Keratinocyte (primary cell): ENCODE results near the gene GRIA1. TPM values are rescaled to one million over a fixed set of nuclear protein-coding genes. Genes with fewer than 3 reads are reported as not detected.

ENCODE experiments used
- DNase-seq: peaks from one replicate; pipeline ENCODE4 v3.0.0-alpha.2; 2011; ENCODE audit warnings: low read depth, missing footprints, low spot score
- FAIRE-seq: peaks from 2 replicates; lab custom pipeline; 2011; peaks lifted over from hg19 to GRCh38; lab: Jason Lieb, UNC
- H2AFZ ChIP-seq: 2 replicates; pipeline ENCODE4 v1.6.0; 2012; ENCODE audit warnings: low read length, control low read depth, inconsistent platforms; ENCODE audit not compliant: control insufficient read depth
- H3K27ac ChIP-seq: 2 replicates; pipeline ENCODE4 v1.5.1; 2011; ENCODE audit warnings: low read length; ENCODE audit not compliant: control insufficient read depth, insufficient read depth
- H3K27me3 ChIP-seq: 3 replicates; pipeline ENCODE4 v1.6.0; 2011; ENCODE audit warnings: low read length; ENCODE audit not compliant: control insufficient read depth, insufficient read depth; ENCODE audit errors: extremely low read depth
- H3K36me3 ChIP-seq, 2 experiments: 2 replicates in 1 of 2; 3 replicates in 1 of 2; pipeline ENCODE4 v1.5.1; 2011; ENCODE audit warnings: low read length in 2 of 2, mild to moderate bottlenecking in 1 of 2; ENCODE audit not compliant: control insufficient read depth in 2 of 2, insufficient read depth in 2 of 2; ENCODE audit errors: extremely low read depth in 1 of 2
- H3K4me1 ChIP-seq: 3 replicates; pipeline ENCODE4 v1.5.1; 2011; ENCODE audit warnings: low read length; ENCODE audit not compliant: control insufficient read depth, insufficient read depth; ENCODE audit errors: extremely low read depth
- H3K4me2 ChIP-seq: 3 replicates; pipeline ENCODE4 v1.6.0; 2011; ENCODE audit warnings: low read depth, low read length; ENCODE audit not compliant: control insufficient read depth, insufficient read depth; ENCODE audit errors: extremely low read depth
- H3K4me3 ChIP-seq, 3 experiments: fragments of 200-600 bp in 1 of 3; sonication (generic) in 1 of 3; 2 replicates in 2 of 3; 3 replicates in 1 of 3; pipeline ENCODE4 v1.5.1; 2011 to 2016; ENCODE audit warnings: low read length in 3 of 3, mild to moderate bottlenecking in 3 of 3, control low read depth in 2 of 3, inconsistent platforms in 1 of 3, low read depth in 1 of 3, mixed read lengths in 1 of 3, mixed run types in 1 of 3, moderate library complexity in 1 of 3; ENCODE audit not compliant: control insufficient read depth in 2 of 3, insufficient read depth in 2 of 3; ENCODE audit errors: extremely low read depth in 1 of 3
- H3K79me2 ChIP-seq: 2 replicates; pipeline ENCODE4 v1.6.0; 2012; ENCODE audit warnings: low read length; ENCODE audit not compliant: control insufficient read depth, insufficient read depth
- H3K9ac ChIP-seq: 3 replicates; pipeline ENCODE4 v1.6.0; 2011; ENCODE audit warnings: low read length; ENCODE audit not compliant: control insufficient read depth, insufficient read depth; ENCODE audit errors: extremely low read depth
- H3K9me1 ChIP-seq: 3 replicates; pipeline ENCODE4 v1.6.0; 2011; ENCODE audit warnings: low read length; ENCODE audit not compliant: control insufficient read depth, insufficient read depth; ENCODE audit errors: extremely low read depth
- H3K9me3 ChIP-seq: 2 replicates; pipeline ENCODE4 v1.5.1; 2012; ENCODE audit warnings: low read depth, low read length; ENCODE audit not compliant: control insufficient read depth
- H4K20me1 ChIP-seq: 3 replicates; pipeline ENCODE4 v1.6.0; 2011; ENCODE audit warnings: low read length; ENCODE audit not compliant: control insufficient read depth, insufficient read depth; ENCODE audit errors: extremely low read depth
- CTCF ChIP-seq, 3 experiments: IDR thresholded peaks in 1 of 3; conservative IDR thresholded peaks in 1 of 3; optimal IDR thresholded peaks in 1 of 3; 2 replicates in 2 of 3; 3 replicates in 1 of 3; pipeline versions ENCODE3 to v1.5.1; 2011; ENCODE audit warnings: low read length in 3 of 3, mild to moderate bottlenecking in 3 of 3, moderate library complexity in 2 of 3, control low read depth in 1 of 3, inconsistent platforms in 1 of 3; ENCODE audit not compliant: insufficient read depth in 2 of 3; ENCODE audit errors: extremely low read depth in 1 of 3
- EZH2 ChIP-seq: IDR thresholded peaks from one replicate; pipeline ENCODE4 v1.6.1; 2012; ENCODE audit warnings: inconsistent platforms, mild to moderate bottlenecking, low read length, moderate library complexity
- dilution Hi-C: fragments of 300-500 bp; cut with MboI; formaldehyde crosslinking; loops from one replicate; pipeline ENCODE4 v1.7.0; 2020; ENCODE audit warnings: low sequenced_read_pairs; ENCODE audit not compliant: extremely low pct_ligation_motif_present
- polyA plus RNA-seq, 5 experiments: library from polyadenylated mRNA; depleted of rRNA in 3 of 5; stranded (reverse) in 3 of 5; stranded (forward) in 1 of 5; unstranded in 1 of 5; fragments of >200 nt; gene quantifications; 1 replicate in 1 of 5; 2 replicates in 3 of 5; 3 replicates in 1 of 5; pipeline versions ENCODE4 v1.2.1 to v1.2.3, GENCODE V29; 2011 to 2012; ENCODE audit warnings: missing spikeins in 2 of 5, low read depth in 1 of 5, low replicate concordance in 1 of 5

Gene GRIA1
- polyA plus RNA-seq, 1 donor (not counting 4 experiments of a cell fraction or from before 2014, with no cell fraction given): not detected

GRCh38 chr5:153523831-153524230 is 33.4 kb downstream of the GRIA1 start:
- no peak for TF ChIP-seq CTCF (optimal IDR thresholded peaks at IDR 0.05 in 1 of 3, IDR thresholded peaks at IDR 0.05 in 1 of 3, conservative IDR thresholded peaks at IDR 0.05 in 1 of 3; ENCODE audit: extremely low read depth in 1 of 3, insufficient read depth in 2 of 3, low read length in 3 of 3)
- no peak for TF ChIP-seq EZH2
- Histone ChIP-seq H3K9me3 (no peaks in the 10 kb centered on the region), H3K9me1 (no peaks in the 10 kb centered on the region), H3K27me3 (no peaks in the 10 kb centered on the region), H4K20me1 (no peaks in the 10 kb centered on the region), H2AFZ (no peak overlapping the region), H3K4me3 (no peak overlapping the region), H3K79me2 (no peaks in the 10 kb centered on the region), H3K9ac (no peak overlapping the region), H3K27ac (no peak overlapping the region), H3K36me3 (no peaks in the 10 kb centered on the region), H3K4me2 (no peak overlapping the region), H3K4me1 (peaks cover 10% of the 10 kb centered on the region)
- DNase-seq: peak; percentile 7
- FAIRE-seq: peak; percentile 13
- dilution Hi-C loops: no loop called here

- H3K9me1 ChIP-seq: no peaks in the 10 kb centered on the region
- DNase-seq: no peak
- H3K9ac ChIP-seq: no peak overlapping the region
- H3K4me3 ChIP-seq: no peak overlapping the region
- H3K4me2 ChIP-seq: no peak overlapping the region
- H3K9me3 ChIP-seq: no peaks in the 10 kb centered on the region
- no peaks in the 10 kb centered on the region for H3K36me3 ChIP-seq
- no peak overlapping the region for H3K27ac ChIP-seq
- TF ChIP-seq CTCF (optimal IDR thresholded peaks at IDR 0.05 in 1 of 3, IDR thresholded peaks at IDR 0.05 in 1 of 3, conservative IDR thresholded peaks at IDR 0.05 in 1 of 3; ENCODE audit: extremely low read depth in 1 of 3, insufficient read depth in 2 of 3, low read length in 3 of 3): no peak
- no peak for TF ChIP-seq EZH2
- FAIRE-seq: no peak
- H3K79me2 ChIP-seq: no peaks in the 10 kb centered on the region
- H2AFZ ChIP-seq: no peak overlapping the region
- no peaks in the 10 kb centered on the region for H3K27me3 ChIP-seq
- dilution Hi-C loops: no loop called here
- no peaks in the 10 kb centered on the region for H4K20me1 ChIP-seq
- H3K4me1 ChIP-seq: peaks cover 12% of the 10 kb centered on the region
Observed at GRCh38 chr5:153525536-153525935, 35.1 kb downstream of the GRIA1 start.
